ENCODE results near the gene TMEM161B. TPM values are rescaled to one million over a fixed set of nuclear protein-coding genes. Genes with fewer than 3 reads are reported as not detected.

TMEM161B gene
- total and polyA plus RNA-seq, 2 of the 13 experiments (the other 11 are each of a cell fraction or from before 2014, with no cell fraction given), result 15.0 to 22.1 TPM

DNA sequence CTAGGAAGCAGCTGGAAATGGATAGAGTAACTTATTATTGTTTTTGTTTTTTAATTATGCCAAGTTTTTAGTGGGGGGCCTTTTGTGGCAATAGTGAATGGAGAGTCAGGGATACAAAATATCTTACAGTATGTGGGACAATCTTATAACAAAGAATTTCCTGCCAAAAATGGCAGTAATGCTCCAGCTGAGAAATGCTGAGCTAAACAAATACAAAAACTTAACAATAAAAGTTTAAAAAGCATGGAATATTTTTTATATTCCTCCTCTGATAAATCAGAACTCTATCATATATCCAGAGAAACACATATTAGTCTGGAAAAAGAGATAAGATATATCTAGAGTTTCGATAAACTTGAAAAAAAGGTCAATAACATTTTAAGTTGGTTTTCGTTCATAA, 110.6 kb downstream of the TMEM161B start:
- Histone ChIP-seq H3K4me1 (ENCODE audit: insufficient read depth, low read length) (no peaks in the 10 kb centered on the region), H3K9ac (ENCODE audit: insufficient read depth, low read depth, low read length) (no peak overlapping the region), H2AFZ (ENCODE audit: low read length) (no peak overlapping the region), H3K4me2 (ENCODE audit: low read depth, low read length) (no peak overlapping the region), H3K79me2 (ENCODE audit: insufficient read depth, low read length) (no peaks in the 10 kb centered on the region), H3K27ac (ENCODE audit: extremely low read length, insufficient read depth, low read length) (no peak overlapping the region), H3K9me3 (ENCODE audit: low read length) (no peaks in the 10 kb centered on the region), H3K36me3 (replicated peaks in 1 of 2; ENCODE audit: control insufficient read depth in 1 of 2, insufficient read depth in 2 of 2, low read length in 2 of 2) (no peaks in the 10 kb centered on the region), H3K27me3 (ENCODE audit: control insufficient read depth in 1 of 2, insufficient read depth in 2 of 2, low read length in 2 of 2) (no peaks in the 10 kb centered on the region), H3K4me3 (replicated peaks in 1 of 3; ENCODE audit: insufficient read depth in 1 of 3, low read depth in 2 of 3, low read length in 3 of 3) (no peak overlapping the region), H4K20me1 (ENCODE audit: insufficient read depth, low read length) (no peaks in the 10 kb centered on the region)
- BruUV-seq (replicated peaks), result no TSS peak
- intact Hi-C loops (cut with micrococcal nuclease; ENCODE audit: unreplicated experiment) (no loop called here), in situ Hi-C loops (cut with HindIII; ENCODE audit: extremely low pct_ligation_motif_present, low pct_unique_long_range_greater_than_20kb) (no loop called here)
- ATAC-seq (no peak), DNase-seq (ENCODE audit: low spot score) (no peak), FAIRE-seq (no peak)
- no peak for TF ChIP-seq SMC3 (IDR thresholded peaks at IDR 0.05; ENCODE audit: low read length)
- no peak for TF ChIP-seq POLR2A (IDR thresholded peaks at IDR 0.05; ENCODE audit: insufficient read depth in 1 of 2, low read depth in 2 of 2, low read length in 2 of 2)
- TF ChIP-seq HDAC2 (CRISPR knock-in tag; IDR thresholded peaks at IDR 0.05), result no peak
- TF ChIP-seq MXD4 (CRISPR knock-in tag; IDR thresholded peaks at IDR 0.05), result no peak
- no peak for TF ChIP-seq PCBP2 (optimal IDR thresholded peaks at IDR 0.05; ENCODE audit: low read depth, low read length, poor library complexity, severe bottlenecking)
- TF ChIP-seq PAWR (CRISPR knock-in tag; IDR thresholded peaks at IDR 0.05; ENCODE audit: borderline replicate concordance), result no peak
- no peak for TF ChIP-seq TGIF2 (CRISPR knock-in tag; IDR thresholded peaks at IDR 0.05)
- TF ChIP-seq, protein P1, sequence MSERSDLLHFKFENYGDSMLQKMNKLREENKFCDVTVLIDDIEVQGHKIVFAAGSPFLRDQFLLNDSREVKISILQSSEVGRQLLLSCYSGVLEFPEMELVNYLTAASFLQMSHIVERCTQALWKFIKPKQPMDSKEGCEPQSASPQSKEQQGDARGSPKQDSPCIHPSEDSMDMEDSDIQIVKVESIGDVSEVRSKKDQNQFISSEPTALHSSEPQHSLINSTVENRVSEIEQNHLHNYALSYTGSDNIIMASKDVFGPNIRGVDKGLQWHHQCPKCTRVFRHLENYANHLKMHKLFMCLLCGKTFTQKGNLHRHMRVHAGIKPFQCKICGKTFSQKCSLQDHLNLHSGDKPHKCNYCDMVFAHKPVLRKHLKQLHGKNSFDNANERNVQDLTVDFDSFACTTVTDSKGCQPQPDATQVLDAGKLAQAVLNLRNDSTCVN (CRISPR knock-in tag; IDR thresholded peaks at IDR 0.05; ENCODE audit: borderline replicate concordance), result no peak
- TF ChIP-seq MAFK (conservative IDR thresholded peaks at IDR 0.05 in 1 of 2, IDR thresholded peaks at IDR 0.05 in 1 of 2; ENCODE audit: low read length in 2 of 2), result peak; percentile 26 to 77; a peak in 3 of 4 replicates
- TF ChIP-seq MAFF (IDR thresholded peaks at IDR 0.05; ENCODE audit: low read depth, low read length), result peak; percentile 63
- TF ChIP-seq ZSCAN12 (CRISPR knock-in tag; IDR thresholded peaks at IDR 0.05), result no peak
- ChIA-PET CTCF (ENCODE audit: low intra/inter-chr PET ratio, low total read pairs) (no interaction called here), POLR2A (interaction anchor here (1.5 kb wide), 1 partner anchor 14 kb away, joined by 3 read pairs; no protein-coding TSS in a partner anchor)
- 4% methylated on average over 2 of the region's 2 CpGs for WGBS (ENCODE audit: low lambda C conversion rate)

Data from HepG2 (cell line).